Muscle of leg (tissue), 11 donors: ENCODE results near the gene BRI3. TPM values are rescaled to one million over a fixed set of nuclear protein-coding genes. Genes with fewer than 3 reads are reported as not detected.

Source experiments
- DNase-seq: peaks from one replicate; pipeline ENCODE4 v3.0.0; 2013
- H3K27ac ChIP-seq: one replicate; pipeline ENCODE4 v1.5.1; 2013; ENCODE audit warnings: mild to moderate bottlenecking, low read length, control low read depth
- H3K27me3 ChIP-seq: one replicate; pipeline ENCODE4 v1.6.1; 2013; ENCODE audit warnings: low read length; ENCODE audit not compliant: control insufficient read depth, insufficient read depth
- H3K36me3 ChIP-seq: one replicate; pipeline ENCODE4 v1.6.1; 2013; ENCODE audit warnings: low read length; ENCODE audit not compliant: control insufficient read depth, insufficient read depth
- H3K4me1 ChIP-seq: one replicate; pipeline ENCODE4 v1.6.1; 2013; ENCODE audit warnings: low read length; ENCODE audit not compliant: control insufficient read depth, insufficient read depth
- H3K4me3 ChIP-seq: one replicate; pipeline ENCODE4 v1.5.1; 2013; ENCODE audit warnings: low read length, control low read depth
- H3K9me3 ChIP-seq: replicated peaks from 2 replicates; pipeline ENCODE4 v1.6.1; 2013; ENCODE audit warnings: low read depth, low read length; ENCODE audit not compliant: control insufficient read depth
- WGBS: methylation state at CpG from one replicate; pipeline ENCODE4 v1.1.5; 2013; ENCODE audit warnings: missing lambda C conversion rate; ENCODE audit not compliant: insufficient coverage; 5-methylcytosine and 5-hydroxymethylcytosine counted together
- polyA plus RNA-seq, 8 donors: library from polyadenylated mRNA; unstranded; fragments of 120-200 nt; gene quantifications; one replicate each; pipeline versions ENCODE4 v1.2.1 to v1.2.3, GENCODE V29; 2013; ENCODE audit warnings: inconsistent platforms in 1 of 8, low replicate concordance in 1 of 8; ENCODE audit not compliant: insufficient read length in 8 of 8, insufficient read depth in 1 of 8
- total RNA-seq: library from RNA; stranded (reverse); fragments of 120-200 nt; gene quantifications from one replicate; pipeline ENCODE4 v1.2.4, GENCODE V29; 2013

Gene BRI3
- total and polyA plus RNA-seq, 9 donors, result 62.9 to 106 (median 75.6) TPM

DNA sequence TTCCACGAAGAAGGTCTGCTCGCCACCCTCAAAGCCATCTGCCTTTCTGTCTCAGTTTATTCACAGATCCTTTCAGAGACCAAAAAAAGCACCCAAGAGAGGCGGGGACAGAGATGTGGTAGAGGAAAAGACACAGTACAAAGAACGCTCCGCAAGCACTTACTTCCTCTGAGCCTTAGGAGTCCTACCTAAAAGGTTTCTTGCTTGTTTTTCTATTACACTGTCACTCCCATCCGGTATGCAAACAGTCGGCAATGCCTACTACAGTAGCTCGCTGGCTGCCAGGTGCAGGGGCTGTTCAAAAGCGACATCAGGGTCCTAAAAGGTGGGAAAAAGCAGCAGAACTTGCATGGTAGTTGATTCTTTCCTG lies 30.3 kb upstream of the BRI3 start:
- no peaks in the 10 kb centered on the region for H3K27me3 ChIP-seq
- H3K27ac ChIP-seq, result peak overlapping the region; percentile 85
- peaks cover 4% of the 10 kb centered on the region for H3K36me3 ChIP-seq
- 18% methylated on average over 4 of the region's 9 CpGs for WGBS
- no peak for DNase-seq
- no peaks in the 10 kb centered on the region for H3K9me3 ChIP-seq
- H3K4me3 ChIP-seq, result peak overlapping the region; percentile 93
- H3K4me1 ChIP-seq, result peaks cover 15% of the 10 kb centered on the region

DNA sequence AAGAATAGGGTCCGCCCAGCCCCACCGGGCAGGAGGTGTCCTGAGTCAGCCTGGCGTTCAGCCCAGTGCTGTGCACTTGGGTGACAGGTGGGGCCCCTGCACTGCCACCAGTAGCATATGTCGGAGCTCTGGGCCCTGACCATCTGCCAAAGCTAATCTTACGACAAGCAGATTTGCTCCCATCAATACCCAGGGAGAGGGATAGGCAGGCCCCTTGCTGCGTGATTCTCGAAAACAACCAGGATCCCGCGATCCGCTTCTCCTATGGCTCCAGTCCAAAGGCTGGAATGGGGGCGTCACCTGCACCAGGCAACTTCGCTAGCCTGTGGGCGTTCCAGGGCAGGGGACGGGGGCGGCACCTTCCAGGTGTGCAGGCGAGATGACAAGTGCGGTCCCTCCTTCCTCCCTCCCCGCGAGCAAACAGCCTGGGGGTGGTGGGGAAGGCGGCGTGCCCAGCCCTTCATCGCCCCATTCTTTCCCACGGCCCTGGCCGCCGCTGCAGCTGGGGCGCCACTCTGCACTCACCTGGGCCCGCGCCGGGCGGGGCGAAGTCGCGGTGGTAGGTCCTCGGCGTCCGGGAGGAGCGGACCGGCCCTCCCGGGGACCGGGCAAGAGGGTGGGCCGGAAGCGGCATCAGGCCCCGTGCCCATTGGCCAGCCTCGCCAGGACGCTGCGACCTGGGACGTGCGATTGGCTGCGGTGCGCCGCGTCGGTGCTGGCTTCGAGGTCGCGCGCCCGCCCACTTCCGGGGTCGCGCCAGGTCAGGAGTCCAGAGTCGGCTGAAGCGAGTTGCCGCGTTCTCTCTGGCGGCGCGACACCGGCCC lies 29.7 kb upstream of the BRI3 start, which contains the start of gene TECPR1:
Gene TECPR1 (minus strand): TSS at position 632 of the 824 bp plus-strand sequence. CDS start 6,086 bp downstream, outside the sequence.
- WGBS, result under 1% methylated on average over 53 of the region's 69 CpGs
- no peaks in the 10 kb centered on the region for H3K9me3 ChIP-seq
- H3K36me3 ChIP-seq, result peaks cover 6% of the 10 kb centered on the region
- peak within 1 kb of the TSS; percentile 85 for H3K27ac ChIP-seq
- H3K4me3 ChIP-seq, result peak within 1 kb of the TSS; percentile 93
- peaks cover 15% of the 10 kb centered on the region for H3K4me1 ChIP-seq
- peak; percentile 96 for DNase-seq
- no peaks in the 10 kb centered on the region for H3K27me3 ChIP-seq

DNA sequence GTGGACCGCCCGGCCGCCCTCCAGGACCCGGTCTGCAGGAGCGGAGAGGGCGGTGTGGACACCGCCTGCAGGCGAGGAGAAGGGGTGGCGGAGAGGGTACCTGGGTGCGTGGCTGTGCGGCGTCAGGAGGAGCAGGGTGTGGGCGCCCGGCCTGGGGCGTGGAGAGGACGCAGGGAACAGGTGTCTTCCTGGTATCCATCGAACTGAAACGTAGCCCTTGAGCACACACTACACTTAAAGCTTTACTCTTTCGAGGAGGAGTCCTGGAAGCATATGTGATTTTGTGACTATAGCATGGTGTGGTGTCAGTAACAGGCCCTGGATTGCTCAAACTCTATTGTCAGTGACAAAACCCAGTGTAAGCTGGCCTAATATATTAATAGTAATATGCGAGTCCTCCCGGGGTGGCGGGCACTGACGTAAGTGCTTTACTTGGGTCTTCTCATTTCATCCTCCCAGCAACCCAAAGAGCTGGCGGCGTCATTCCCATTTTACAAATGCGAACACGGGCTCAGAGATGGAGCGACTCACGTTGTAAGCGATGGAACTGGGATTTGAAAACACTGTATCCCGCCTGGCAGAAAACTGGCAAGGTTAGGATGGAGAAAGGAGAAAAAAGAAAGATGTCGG lies 28.9 kb upstream of the BRI3 start:
- H3K4me3 ChIP-seq, result peak overlapping the region; percentile 93
- no peak for DNase-seq
- H3K4me1 ChIP-seq, result peaks cover 15% of the 10 kb centered on the region

DNA sequence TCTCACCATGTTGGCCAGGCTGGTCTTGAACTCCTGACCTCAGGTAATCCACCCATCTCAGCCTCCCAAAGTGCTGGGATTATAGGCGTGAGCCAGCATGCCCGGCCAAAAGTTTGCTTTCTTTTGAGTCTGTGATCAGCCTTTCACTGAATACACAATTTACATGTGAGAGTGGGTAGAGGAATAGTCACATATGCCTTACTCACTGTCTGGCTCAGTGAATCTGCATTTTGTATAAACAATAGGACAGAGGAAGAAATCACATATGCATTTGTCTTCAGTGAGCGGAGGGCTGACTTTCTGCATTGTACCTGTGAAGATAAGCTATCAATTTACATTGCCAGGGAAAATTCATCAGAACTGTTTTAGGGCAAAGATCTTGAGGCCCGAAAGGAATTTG lies 27.0 kb upstream of the BRI3 start:
- Histone ChIP-seq H3K27ac (no peak overlapping the region), H3K4me1 (peaks cover 15% of the 10 kb centered on the region), H3K27me3 (no peaks in the 10 kb centered on the region), H3K9me3 (no peaks in the 10 kb centered on the region), H3K4me3 (no peak overlapping the region), H3K36me3 (peaks cover 9% of the 10 kb centered on the region)
- DNase-seq, result no peak
- 100% methylated on average over 1 of the region's 4 CpGs for WGBS

More for the DNA sequence above, 28.9 kb upstream of the BRI3 start:
- H3K9me3 ChIP-seq, result no peaks in the 10 kb centered on the region
- H3K27ac ChIP-seq, result peak overlapping the region; percentile 65
- H3K36me3 ChIP-seq, result peaks cover 6% of the 10 kb centered on the region
- WGBS, result 32% methylated on average over 18 of the region's 32 CpGs
- no peaks in the 10 kb centered on the region for H3K27me3 ChIP-seq

DNA sequence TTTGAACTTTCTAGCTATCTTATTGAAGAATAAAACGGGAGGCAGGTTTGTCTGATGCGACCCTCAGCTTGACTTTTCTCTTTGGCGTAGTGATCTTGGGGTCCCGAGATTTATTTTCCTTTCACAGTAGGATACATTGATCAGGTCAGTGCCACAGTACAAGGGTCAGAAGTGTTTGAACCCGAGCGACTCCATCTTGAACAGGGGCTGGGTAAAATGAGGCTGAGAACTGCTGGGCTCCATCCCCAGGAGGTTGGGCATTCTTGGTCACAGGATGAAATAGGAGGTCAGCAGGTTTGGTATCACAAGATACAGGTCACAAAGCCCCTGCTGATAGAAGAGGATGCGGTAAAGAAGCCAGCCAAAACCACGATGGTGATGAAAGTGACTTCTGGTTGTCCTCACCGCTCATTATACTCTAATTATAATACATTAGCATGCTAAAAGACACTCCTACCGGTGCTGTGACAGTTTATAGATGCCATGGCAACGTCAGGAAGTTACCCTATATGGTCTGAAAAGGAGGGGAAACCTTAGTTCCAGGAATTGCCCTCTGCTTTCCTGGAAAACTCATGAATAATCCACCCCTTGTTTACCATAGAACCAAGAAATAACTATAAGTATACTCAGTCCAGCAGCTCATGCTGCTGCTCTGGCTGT lies 26.4 kb upstream of the BRI3 start:
- Histone ChIP-seq H3K9me3 (no peaks in the 10 kb centered on the region), H3K27me3 (no peaks in the 10 kb centered on the region), H3K27ac (no peak overlapping the region), H3K4me1 (peaks cover 15% of the 10 kb centered on the region), H3K36me3 (peaks cover 9% of the 10 kb centered on the region), H3K4me3 (no peak overlapping the region)
- no peak for DNase-seq
- WGBS, result 89% methylated on average over 6 of the region's 11 CpGs

DNA sequence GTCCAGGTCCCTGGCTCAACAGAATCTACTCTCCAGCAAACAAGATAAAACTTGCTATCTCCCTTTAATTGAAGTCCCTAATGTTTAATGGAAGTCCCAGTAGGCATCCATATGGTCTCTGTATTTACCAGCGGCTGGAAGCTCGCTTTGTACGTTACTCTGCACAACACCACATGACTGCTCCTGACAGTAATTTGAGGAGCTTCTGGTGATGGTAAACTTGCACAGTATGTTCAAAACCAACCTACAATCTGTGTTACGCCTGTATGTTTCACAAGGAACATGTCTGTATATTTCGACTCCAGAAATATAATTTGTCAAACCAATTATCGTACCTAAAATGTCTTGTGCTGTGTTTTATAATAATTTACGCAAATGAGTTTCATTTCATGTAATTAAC lies 25.1 kb upstream of the BRI3 start:
- Histone ChIP-seq H3K27me3 (no peaks in the 10 kb centered on the region), H3K4me1 (peaks cover 7% of the 10 kb centered on the region)
- WGBS, result no CpG with 5 or more reads among the region's 7 CpGs

DNA sequence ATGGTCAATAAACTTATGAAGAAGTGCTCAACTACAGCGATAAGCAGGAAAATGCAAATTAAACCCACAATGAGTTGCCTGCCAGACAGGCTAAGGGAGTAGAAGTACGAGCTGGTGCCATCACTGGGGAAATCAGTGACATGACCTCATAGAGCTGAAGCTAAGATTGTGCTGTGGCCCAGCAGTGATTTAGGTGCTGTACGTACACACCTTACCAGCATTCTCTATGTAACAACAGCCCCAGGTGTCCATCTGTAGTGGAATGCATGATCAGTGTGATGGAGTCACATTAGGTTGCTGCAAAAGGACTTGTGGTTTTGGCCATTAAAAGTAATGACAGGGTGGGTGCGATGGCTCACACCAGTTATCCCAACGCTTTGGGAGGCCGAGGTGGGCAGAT lies 23.8 kb upstream of the BRI3 start:
- 100% methylated on average over 3 of the region's 6 CpGs for WGBS
- DNase-seq, result no peak
- peaks cover 14% of the 10 kb centered on the region for H3K36me3 ChIP-seq

More for the DNA sequence above, 25.1 kb upstream of the BRI3 start:
- Histone ChIP-seq H3K36me3 (peaks cover 12% of the 10 kb centered on the region), H3K27ac (no peak overlapping the region), H3K4me3 (no peak overlapping the region), H3K9me3 (no peaks in the 10 kb centered on the region)
- DNase-seq, result no peak

DNA sequence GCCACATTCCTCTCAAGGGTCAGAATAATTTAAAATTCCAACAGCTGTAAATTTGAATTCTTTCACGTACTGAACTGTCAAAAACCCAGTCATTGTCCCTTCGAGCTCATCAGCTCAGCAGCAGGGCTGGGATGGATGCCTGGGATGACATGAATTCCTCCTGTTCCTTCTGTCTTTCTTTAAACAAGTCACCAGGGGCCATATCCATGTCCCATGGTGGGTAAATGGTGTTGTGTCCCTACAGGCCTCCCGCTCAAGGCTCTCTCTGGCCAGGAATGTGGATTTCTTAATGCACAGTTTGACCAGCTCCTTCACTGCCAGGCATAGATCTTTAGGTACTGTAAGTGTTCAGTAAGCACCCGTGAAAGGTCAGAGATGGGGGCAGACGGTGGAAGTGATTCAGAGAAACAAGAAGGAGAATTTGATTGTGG lies 15.6 kb upstream of the BRI3 start:
- Histone ChIP-seq H3K27ac (no peak overlapping the region), H3K27me3 (no peaks in the 10 kb centered on the region), H3K9me3 (no peaks in the 10 kb centered on the region), H3K4me1 (no peaks in the 10 kb centered on the region), H3K4me3 (no peak overlapping the region), H3K36me3 (peaks cover 8% of the 10 kb centered on the region)
- WGBS, result 74% methylated on average over 3 of the region's 5 CpGs
- DNase-seq, result no peak

More for the DNA sequence above, 23.8 kb upstream of the BRI3 start:
- peaks cover 2% of the 10 kb centered on the region for H3K4me1 ChIP-seq
- H3K27ac ChIP-seq, result no peak overlapping the region
- H3K27me3 ChIP-seq, result no peaks in the 10 kb centered on the region
- no peaks in the 10 kb centered on the region for H3K9me3 ChIP-seq
- H3K4me3 ChIP-seq, result no peak overlapping the region

DNA sequence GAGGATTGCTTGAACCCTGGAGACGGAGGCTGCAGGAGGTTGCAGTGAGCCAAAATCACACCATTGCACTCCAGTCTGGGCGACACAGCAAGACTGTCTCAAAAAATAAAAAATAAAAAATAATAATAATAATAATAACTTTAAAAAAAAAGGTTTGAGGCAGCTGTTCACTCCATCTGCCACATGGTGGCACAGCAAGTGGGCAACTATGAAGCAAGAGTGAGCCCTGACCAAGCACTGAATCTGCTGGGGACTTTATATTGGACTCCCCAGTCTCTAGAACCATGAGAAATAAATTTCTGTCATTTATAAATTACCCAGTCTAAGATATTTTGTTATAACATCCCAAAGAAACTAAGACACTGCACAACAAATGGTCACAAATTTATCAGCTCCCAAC lies 14.6 kb upstream of the BRI3 start:
- no peaks in the 10 kb centered on the region for H3K27me3 ChIP-seq
- no peak overlapping the region for H3K27ac ChIP-seq
- H3K4me3 ChIP-seq, result no peak overlapping the region
- no peak for DNase-seq
- WGBS, result no CpG with 5 or more reads among the region's 2 CpGs
- H3K36me3 ChIP-seq, result peaks cover 2% of the 10 kb centered on the region
- H3K4me1 ChIP-seq, result no peaks in the 10 kb centered on the region
- H3K9me3 ChIP-seq, result no peaks in the 10 kb centered on the region

DNA sequence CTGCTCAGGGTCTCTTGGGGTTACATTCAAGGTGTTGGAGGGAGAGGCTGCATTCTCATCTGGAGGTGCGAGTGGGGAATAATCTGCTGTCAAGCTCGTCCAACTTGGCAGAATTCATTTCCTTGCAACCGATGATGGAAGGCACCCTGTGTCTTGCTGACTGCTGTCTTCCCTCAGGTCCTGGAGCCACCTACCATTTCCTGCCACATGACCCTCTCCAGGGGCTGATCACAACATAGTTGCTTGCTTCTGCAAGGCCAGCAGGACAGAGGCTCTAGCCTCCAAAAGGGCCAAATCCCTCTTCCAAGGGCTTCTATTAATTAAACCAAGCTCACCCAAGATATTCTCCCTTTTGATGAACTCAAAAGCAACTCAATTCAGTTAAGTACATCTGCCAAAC lies 14.2 kb upstream of the BRI3 start:
- Histone ChIP-seq H3K4me3 (no peak overlapping the region), H3K27me3 (no peaks in the 10 kb centered on the region), H3K9me3 (no peaks in the 10 kb centered on the region), H3K4me1 (no peaks in the 10 kb centered on the region), H3K36me3 (peaks cover 2% of the 10 kb centered on the region), H3K27ac (no peak overlapping the region)
- DNase-seq, result no peak
- WGBS, result 65% methylated on average over 2 of the region's 3 CpGs
